ENCODE results near the gene ITGAV.

Gene ITGAV

GRCh38 chr2:186594001-186594722 lies 4.3 kb downstream of the ITGAV start:
- no peaks in the 10 kb centered on the region for H3K36me3 ChIP-seq
- H3K27me3 ChIP-seq: peaks cover 13% of the 10 kb centered on the region
- H3K9me3 ChIP-seq: no peaks in the 10 kb centered on the region
- no peak overlapping the region for H3K4me3 ChIP-seq (ENCODE audit: low read depth in 1 of 2, low read length in 1 of 2)
- H3K4me1 ChIP-seq (ENCODE audit: control insufficient read depth in 1 of 2, insufficient read depth in 1 of 2, low read depth in 1 of 2, low read length in 1 of 2): peaks cover 15% of the 10 kb centered on the region in 2 experiments
- no peak for TF ChIP-seq CTCF (IDR thresholded peaks at IDR 0.05)
- no peak overlapping the region for H3K27ac ChIP-seq

GRCh38 chr2:186595219-186595618 lies 5.4 kb downstream of the ITGAV start:
- no peak for TF ChIP-seq CTCF (IDR thresholded peaks at IDR 0.05)
- no peaks in the 10 kb centered on the region for H3K9me3 ChIP-seq
- no peaks in the 10 kb centered on the region for H3K36me3 ChIP-seq
- peaks cover 10 to 13% of the 10 kb centered on the region in 2 experiments for H3K4me1 ChIP-seq (ENCODE audit: control insufficient read depth in 1 of 2, insufficient read depth in 1 of 2, low read depth in 1 of 2, low read length in 1 of 2)
- no peak overlapping the region for H3K4me3 ChIP-seq (ENCODE audit: low read depth in 1 of 2, low read length in 1 of 2)
- no peak overlapping the region for H3K27ac ChIP-seq
- H3K27me3 ChIP-seq: peaks cover 13% of the 10 kb centered on the region

DNA sequence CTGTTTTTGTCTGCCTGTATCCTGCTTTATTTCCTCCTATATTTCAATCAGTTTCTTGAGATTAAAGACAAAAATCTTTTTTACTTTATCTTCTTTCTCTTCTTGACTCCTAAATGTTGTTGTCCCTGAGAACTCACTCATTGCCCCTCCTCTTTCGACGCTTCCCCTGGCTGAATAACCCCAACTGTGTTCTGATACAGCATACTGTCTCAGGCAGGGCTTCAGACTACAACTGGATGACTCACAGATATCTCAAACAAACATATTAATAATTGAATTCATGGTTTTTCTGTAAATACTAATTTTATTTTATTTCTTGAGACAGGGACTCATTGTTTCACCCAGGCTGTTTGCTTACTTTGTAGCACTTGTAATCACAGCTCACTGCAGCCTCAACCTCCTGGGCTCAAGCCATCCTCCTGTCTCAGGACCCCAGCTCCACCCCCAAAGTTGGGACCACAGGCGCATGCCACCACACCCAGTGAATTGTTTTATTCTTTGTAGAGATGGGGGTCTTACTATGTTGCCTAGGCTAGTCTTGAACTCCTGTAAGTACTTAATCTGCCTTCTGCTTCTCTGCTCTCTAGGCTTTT lies 9.4 kb downstream of the ITGAV start:
- Histone ChIP-seq H3K9me3 (no peaks in the 10 kb centered on the region), H3K27ac (no peak overlapping the region), H3K36me3 (peaks cover 3% of the 10 kb centered on the region), H3K27me3 (no peaks in the 10 kb centered on the region), H3K4me3 (ENCODE audit: low read depth in 1 of 2, low read length in 1 of 2) (no peak overlapping the region), H3K4me1 (ENCODE audit: control insufficient read depth in 1 of 2, insufficient read depth in 1 of 2, low read depth in 1 of 2, low read length in 1 of 2) (no peaks in the 10 kb centered on the region)
- no peak for TF ChIP-seq CTCF (IDR thresholded peaks at IDR 0.05)

DNA sequence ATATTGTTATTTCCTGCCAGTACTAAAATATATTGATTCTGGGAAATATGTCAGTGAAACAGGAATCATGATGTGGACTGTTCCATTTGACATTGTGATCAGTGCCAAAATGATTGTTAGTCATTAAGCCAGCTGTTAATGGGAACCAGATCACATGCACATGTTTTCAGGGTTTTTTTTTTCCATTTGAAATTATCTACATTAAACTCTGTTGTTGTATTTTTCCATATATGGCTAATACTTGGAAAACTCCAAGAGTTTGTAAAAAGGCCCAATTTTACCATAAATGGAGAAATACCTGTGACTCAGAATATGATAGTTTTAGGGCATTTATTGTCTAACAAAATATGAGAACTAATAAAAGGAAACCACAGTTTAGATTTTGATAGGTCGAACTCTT lies 13.4 kb downstream of the ITGAV start:
- TF ChIP-seq CTCF (IDR thresholded peaks at IDR 0.05): no peak
- peaks cover 3% of the 10 kb centered on the region for H3K36me3 ChIP-seq
- no peaks in the 10 kb centered on the region for H3K27me3 ChIP-seq
- H3K27ac ChIP-seq: no peak overlapping the region
- no peaks in the 10 kb centered on the region for H3K4me1 ChIP-seq (ENCODE audit: control insufficient read depth in 1 of 2, insufficient read depth in 1 of 2, low read depth in 1 of 2, low read length in 1 of 2)
- no peak overlapping the region for H3K4me3 ChIP-seq (ENCODE audit: low read depth in 1 of 2, low read length in 1 of 2)
- no peaks in the 10 kb centered on the region for H3K9me3 ChIP-seq

DNA sequence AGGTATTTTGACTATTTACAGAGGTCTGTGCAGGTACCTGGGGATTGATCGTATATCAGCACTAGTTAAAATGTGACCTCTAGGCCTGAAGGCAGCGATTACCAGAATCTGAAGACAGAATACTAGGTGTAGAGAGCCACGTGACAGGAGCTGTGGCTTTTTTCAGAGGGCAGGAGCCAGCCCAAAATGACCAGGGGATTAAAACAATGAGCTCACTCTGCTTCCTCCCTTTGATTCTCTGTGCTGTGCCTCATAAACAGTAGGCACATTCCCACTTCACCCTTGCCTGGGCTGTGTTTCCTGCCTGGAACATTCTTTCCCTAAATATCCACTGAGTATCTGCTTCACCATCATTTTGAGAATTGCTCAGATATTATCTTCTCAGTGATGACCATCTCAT lies 15.2 kb downstream of the ITGAV start:
- Histone ChIP-seq H3K4me3 (ENCODE audit: low read depth in 1 of 2, low read length in 1 of 2) (no peak overlapping the region), H3K36me3 (peaks cover 3% of the 10 kb centered on the region), H3K27me3 (no peaks in the 10 kb centered on the region), H3K27ac (no peak overlapping the region), H3K9me3 (no peaks in the 10 kb centered on the region), H3K4me1 (ENCODE audit: control insufficient read depth in 1 of 2, insufficient read depth in 1 of 2, low read depth in 1 of 2, low read length in 1 of 2) (no peaks in the 10 kb centered on the region)
- TF ChIP-seq CTCF (IDR thresholded peaks at IDR 0.05): no peak

All from neutrophil (primary cell).